GM21390 (cell line): ENCODE measurements around the gene ADARB2.

ENCODE experiments used
- ATAC-seq: cut with Tn5 transposase; IDR thresholded peaks from one replicate; pipeline ENCODE4 v1.9.1; 2021; ENCODE audit not compliant: unreplicated experiment

Gene ADARB2

GRCh38 chr10:1378473-1378872 is 358.9 kb downstream of the ADARB2 start:
- no peak for ATAC-seq

GRCh38 chr10:1377740-1378397 is 359.5 kb downstream of the ADARB2 start:
- no peak for ATAC-seq

GRCh38 chr10:1377231-1377630 is 360.1 kb downstream of the ADARB2 start:
- no peak for ATAC-seq

- ATAC-seq: no peak
These were observed 360.9 kb downstream of the ADARB2 start for GRCh38 chr10:1376384-1376945.

- no peak for ATAC-seq
These were observed 361.8 kb downstream of the ADARB2 start for GRCh38 chr10:1375346-1376170.

- no peak for ATAC-seq
These were observed 362.6 kb downstream of the ADARB2 start for GRCh38 chr10:1374511-1375345.

- no peak for ATAC-seq
These were observed 364.0 kb downstream of the ADARB2 start for GRCh38 chr10:1373287-1373686.

- no peak for ATAC-seq
These were observed 365.1 kb downstream of the ADARB2 start for GRCh38 chr10:1372212-1372611.

- no peak for ATAC-seq
These were observed 367.0 kb downstream of the ADARB2 start for GRCh38 chr10:1370298-1370697.

GRCh38 chr10:1369665-1370064 is 367.7 kb downstream of the ADARB2 start:
- no peak for ATAC-seq

GRCh38 chr10:1369197-1369596 is 368.1 kb downstream of the ADARB2 start:
- no peak for ATAC-seq

GRCh38 chr10:1368842-1369171 is 368.5 kb downstream of the ADARB2 start:
- no peak for ATAC-seq

GRCh38 chr10:1367938-1368841 is 369.1 kb downstream of the ADARB2 start:
- no peak for ATAC-seq

- no peak for ATAC-seq
These were observed 370.4 kb downstream of the ADARB2 start for GRCh38 chr10:1366811-1367425.

- ATAC-seq: no peak
These were observed 371.0 kb downstream of the ADARB2 start for GRCh38 chr10:1366322-1366691.

GRCh38 chr10:1365540-1366321 is 371.6 kb downstream of the ADARB2 start:
- ATAC-seq: no peak

- ATAC-seq: no peak
These were observed 373.0 kb downstream of the ADARB2 start for GRCh38 chr10:1364151-1364910.

- no peak for ATAC-seq
These were observed 373.7 kb downstream of the ADARB2 start for GRCh38 chr10:1363446-1364121.
